ENCODE data around the gene NRSN2.
A peak's percentile ranks its signal among the peaks of the same experiment; 100 is the strongest.

NRSN2 gene

GRCh38 chr20:397432-398237 lies 50.7 kb downstream of the NRSN2 start:
- no peak for DNase-seq (ENCODE audit: low spot score)

DNA sequence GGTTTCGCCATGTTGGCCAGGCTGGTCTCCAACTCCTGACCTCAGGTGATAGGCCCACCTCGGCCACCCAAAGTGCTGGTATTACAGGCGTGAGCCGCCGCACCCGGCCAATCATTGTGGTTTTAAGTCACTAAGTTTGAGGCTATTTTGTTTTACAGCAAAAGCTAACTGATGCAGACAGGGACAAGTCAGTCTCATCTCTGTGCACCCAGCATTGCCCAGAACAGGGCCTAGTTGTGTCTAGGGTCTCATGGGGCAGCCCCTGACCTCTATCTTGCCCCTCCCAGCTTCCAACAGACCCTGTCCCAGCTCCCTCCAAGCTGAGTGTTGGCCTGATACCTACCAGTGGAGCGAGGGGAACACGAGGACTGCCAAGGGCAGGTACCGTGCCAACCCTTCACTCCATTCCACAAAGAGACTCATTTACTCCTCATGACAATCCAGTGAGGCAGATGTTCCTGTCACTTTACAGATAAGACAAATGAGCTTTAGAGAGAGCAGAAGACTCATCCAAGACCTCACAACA lies 52.3 kb downstream of the NRSN2 start:
- no peak for DNase-seq (ENCODE audit: low spot score)

GRCh38 chr20:400128-400453 lies 53.2 kb downstream of the NRSN2 start:
- no peak for DNase-seq (ENCODE audit: low spot score)

DNA sequence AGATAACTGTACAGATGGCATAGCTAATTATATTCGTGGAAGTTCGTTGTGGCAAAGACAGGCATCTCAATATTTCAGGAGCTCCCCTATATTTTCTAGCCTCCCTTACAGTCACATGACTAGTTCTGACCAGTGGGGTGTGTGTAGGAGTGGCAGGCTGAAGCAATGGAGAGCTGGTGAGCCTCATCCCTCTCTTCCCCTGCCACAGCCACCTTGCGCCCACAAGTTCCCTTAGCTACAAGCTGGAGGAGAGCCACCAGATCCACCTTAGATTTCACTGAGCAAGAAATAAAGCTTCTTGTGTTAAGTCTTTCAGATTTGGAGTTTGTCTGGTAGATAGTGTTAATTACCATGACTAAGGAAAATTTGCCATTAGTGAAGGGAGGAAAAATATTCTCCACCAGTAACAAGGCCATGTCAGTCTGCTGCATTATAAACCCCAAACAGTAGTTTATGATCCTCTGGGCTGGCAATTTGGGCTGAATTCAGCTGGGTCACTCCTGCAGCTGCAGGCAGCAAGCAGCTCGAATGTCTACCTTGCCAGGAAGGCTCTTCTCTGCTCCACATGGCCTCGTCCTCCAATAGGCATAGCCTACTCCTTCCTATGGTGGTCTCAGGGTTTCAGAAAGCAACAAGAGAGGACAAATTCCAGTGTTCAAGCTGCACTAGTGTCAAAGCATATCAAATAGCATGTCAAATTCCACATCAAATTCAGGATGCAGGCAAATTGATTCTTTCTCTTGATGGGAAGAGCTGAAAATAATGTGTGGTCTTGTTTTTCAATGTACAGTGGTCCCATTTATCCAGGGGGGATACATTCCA lies 53.8 kb downstream of the NRSN2 start:
- no peak for DNase-seq (ENCODE audit: low spot score)

DNA sequence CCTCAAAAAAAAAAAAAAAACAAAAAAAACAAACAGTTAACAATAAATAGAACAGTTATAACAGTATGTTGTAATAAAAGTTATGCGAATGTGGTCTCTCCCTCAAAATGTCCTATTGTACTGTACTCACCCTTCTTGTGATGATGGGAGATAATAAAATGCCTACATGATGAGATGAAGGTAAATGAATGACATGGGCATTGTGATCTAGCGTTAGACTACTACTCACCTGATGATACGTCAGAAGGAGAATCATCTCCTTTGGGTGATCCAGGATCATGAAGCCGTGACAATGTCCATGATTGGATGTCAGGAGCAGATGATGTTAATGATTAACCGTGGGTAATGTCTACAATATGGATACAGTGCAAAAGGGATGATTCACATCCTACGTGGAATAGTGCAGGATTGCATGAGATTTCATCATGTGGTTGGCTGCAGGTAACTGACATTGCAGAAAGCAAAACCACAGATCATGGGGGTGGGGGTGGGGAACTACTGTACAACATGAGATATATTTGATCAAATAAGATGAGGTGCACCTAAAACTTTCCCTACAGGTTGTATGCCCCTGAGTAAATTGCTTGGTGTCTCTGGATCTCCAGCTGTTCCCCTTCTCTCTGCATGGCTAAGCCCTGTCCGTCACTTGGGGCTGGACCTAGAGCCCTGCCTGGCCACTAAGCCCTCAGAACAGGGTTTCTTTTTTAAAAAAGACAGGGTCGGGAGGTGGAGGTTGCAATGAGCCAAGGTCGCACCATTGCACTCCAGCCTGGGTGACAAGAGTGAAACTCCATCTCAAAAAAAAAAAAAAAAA lies 55.0 kb downstream of the NRSN2 start:
- peak; percentile 98 for DNase-seq (ENCODE audit: low spot score)

DNA sequence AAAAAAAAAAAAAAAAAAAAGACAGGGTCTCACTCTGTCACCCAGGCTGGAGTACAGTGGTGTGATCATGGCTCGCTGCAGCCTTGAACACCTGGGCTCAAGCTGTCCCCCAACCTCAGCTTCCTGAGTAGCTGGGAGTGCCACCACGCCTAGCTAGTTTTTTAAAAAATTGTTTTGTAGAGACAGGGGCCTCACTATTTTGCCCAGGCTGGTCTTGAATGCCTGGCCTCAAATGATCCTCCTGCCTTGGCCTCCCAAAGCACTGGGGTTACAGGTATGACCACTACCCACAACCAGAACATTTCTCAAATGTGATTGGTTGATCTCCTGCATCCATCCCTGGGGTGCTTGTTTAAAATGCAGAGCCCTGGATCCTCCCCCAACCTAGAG lies 55.6 kb downstream of the NRSN2 start:
- no peak for DNase-seq (ENCODE audit: low spot score)

GRCh38 chr20:402898-403581 lies 56.1 kb downstream of the NRSN2 start:
- DNase-seq (ENCODE audit: low spot score) = no peak

DNA sequence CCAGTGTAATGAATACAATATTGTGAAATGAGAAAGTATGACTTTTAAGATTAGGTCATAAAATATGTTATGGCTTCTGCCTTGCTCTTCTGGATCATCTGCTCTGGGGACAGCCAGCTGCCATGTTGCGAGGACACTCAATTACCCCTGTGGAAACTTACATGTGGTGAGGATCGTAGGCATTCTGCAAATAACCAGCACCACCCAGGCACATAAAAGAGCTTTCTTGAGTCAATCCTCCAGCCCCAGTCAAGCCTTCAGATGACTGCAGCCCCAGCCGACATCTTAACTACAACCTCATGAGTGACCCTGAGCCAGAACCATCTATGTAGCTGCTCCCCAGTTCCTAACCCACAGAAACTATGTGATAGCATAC lies 56.7 kb downstream of the NRSN2 start:
- DNase-seq (ENCODE audit: low spot score) = no peak

DNA sequence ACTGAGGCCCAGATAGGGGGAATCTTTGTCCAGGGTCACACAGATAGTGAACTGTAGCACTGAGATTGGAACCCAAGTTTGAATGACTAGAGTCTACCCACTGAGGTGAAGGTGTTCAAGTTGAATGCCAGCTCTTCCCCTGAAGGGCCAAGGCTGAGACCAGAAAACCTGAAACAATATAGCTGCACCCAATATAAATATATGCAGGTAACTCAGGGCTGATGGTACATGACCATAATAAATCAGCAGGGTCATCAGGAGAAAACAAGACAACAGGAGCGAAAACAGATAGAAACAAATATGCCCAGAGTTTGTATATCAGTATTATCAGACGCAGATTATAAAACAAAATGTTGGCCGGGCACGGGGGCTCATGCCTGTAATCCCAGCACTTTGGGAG lies 57.2 kb downstream of the NRSN2 start:
- DNase-seq (ENCODE audit: low spot score) = no peak
